GM13977 (cell line): ENCODE measurements around the gene PTPRR.

Source experiments
- DNase-seq: peaks from one replicate; pipeline ENCODE4 v3.0.0; 2012; ENCODE audit warnings: low spot score
- CTCF ChIP-seq: IDR thresholded peaks from 2 replicates; pipeline ENCODE4 v1.5.1; 2012; ENCODE audit warnings: mild to moderate bottlenecking, control low read depth; ENCODE audit not compliant: insufficient read depth; ENCODE audit errors: extremely low read depth, missing control alignments
- in situ Hi-C: fragments of 300-500 bp; cut with MboI; formaldehyde crosslinking; loops from one replicate; pipeline ENCODE4 v1.12.0; 2022; ENCODE audit warnings: low sequenced_read_pairs, low pct_unique_long_range_greater_than_20kb, mixed read lengths, inconsistent platforms; ENCODE audit not compliant: unreplicated experiment

Gene PTPRR

DNA sequence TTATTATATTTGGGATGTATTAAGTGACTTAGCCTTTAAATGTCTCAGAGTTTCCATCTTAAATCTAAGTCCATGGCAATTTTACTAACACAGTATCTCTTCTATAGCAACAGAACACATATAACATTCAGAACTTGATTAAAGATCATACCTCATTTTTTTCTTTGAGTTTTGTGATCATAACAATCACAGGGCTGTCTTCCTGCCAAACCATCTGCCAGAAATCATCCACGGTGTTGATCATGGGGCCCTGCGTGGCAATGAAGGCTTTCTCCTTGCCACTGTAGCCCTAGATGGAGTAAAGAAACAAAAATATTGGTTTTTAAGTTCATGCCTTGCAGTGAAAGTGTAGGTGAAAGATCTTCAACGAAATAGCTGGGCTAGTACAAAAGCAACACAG, 236.6 kb downstream of the PTPRR start:
- in situ Hi-C loops = no loop called here
- TF ChIP-seq CTCF = no peak
- DNase-seq = no peak

GRCh38 chr12:70671698-70672097, 248.8 kb downstream of the PTPRR start:
- TF ChIP-seq CTCF = no peak
- DNase-seq = no peak
- in situ Hi-C loops = no loop called here

DNA sequence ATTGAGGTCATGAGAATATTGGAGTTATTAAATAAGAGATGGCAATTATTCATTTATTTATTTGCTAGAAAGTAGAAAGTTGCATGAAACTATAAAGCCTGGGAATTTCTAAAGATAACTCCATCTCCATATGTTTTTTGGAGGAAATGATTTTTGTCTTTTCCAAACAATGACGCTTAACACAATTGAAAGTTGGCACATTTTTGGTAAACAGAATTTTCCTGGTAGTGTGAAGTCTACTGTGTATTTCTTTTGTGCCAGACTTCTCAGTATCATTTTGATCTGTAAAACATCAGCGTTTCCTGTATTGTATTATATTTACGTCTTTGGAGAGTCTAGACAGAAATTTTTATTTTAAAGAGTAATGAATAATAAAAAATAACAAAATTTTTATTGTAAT, 249.6 kb downstream of the PTPRR start:
- no peak for DNase-seq
- in situ Hi-C loops = no loop called here
- no peak for TF ChIP-seq CTCF

DNA sequence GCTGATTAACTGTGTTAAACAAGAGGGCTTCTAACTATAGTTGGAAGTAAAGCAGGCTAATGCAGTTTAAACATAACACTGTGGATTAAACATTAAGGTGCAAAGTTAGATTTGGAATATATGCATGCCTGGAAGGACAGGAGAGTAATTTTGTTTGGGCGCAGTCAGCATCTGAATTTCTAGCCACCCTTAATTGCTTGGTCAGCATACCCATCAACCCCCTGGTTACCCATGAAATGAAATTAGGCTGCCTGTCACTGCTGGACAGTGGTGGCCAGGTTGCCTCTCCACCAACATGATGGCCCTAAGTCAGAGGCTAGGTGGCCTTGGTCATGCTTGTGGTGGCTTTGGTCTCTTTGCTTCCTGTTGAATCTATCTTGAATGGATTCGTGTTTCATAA, 253.3 kb downstream of the PTPRR start:
- TF ChIP-seq CTCF = no peak
- in situ Hi-C loops = no loop called here
- DNase-seq = no peak

- DNase-seq = no peak
- in situ Hi-C loops = no loop called here
- no peak for TF ChIP-seq CTCF
Measured at GRCh38 chr12:70666364-70666763, 254.2 kb downstream of the PTPRR start.

DNA sequence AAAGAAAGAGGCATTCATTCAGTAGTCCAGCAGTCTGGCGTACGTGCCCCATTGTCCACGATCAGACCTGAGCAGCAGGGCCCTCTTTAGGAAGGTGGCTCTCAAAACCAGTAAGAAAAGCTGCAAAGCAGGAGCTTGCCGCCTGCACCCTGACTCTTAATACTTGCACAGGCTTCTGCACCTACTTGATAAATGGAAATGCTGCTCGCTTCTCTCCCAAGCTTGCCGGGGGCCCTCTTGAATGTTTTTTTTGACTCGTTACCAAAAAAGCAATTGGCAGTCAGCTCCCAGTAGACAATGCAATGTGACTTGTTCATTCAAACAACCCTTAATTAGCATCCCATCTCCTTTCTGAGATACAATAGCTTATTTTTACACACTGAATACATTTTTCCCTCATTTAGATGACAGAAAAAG, 256.1 kb downstream of the PTPRR start:
- no peak for TF ChIP-seq CTCF
- no peak for DNase-seq
- in situ Hi-C loops = no loop called here

- in situ Hi-C loops = no loop called here
- no peak for TF ChIP-seq CTCF
- DNase-seq = no peak
Measured at GRCh38 chr12:70663838-70664237, 256.7 kb downstream of the PTPRR start.
